Activated naive CD4-positive, alpha-beta T cell treated with anti-CD3 and anti-CD28 coated beads for 36 hours (primary cell): ENCODE data around the gene R3HDM2. TPM values are rescaled to one million over a fixed set of nuclear protein-coding genes. Genes with fewer than 3 reads are reported as not detected.

Source experiments
- CTCF ChIA-PET: fragments of 350-600 bp; sonication (Branson Sonifier 250); formaldehyde crosslinking; loops from one replicate; lab custom pipeline; 2021; ENCODE audit warnings: antibody characterized with exemption; lab: Charles Lee
- DNase-seq: peaks from one replicate; pipeline ENCODE4 v3.0.0-alpha.2; 2020
- H3K27ac Mint-ChIP-seq: one replicate; pipeline ENCODE4 v1.8.0; 2021; ENCODE audit warnings: mild to moderate bottlenecking, mixed read lengths
- H3K27me3 Mint-ChIP-seq: one replicate; pipeline ENCODE4 v1.8.0; 2021; ENCODE audit warnings: low read depth, mixed read lengths
- H3K36me3 Mint-ChIP-seq: one replicate; pipeline ENCODE4 v1.8.0; 2021; ENCODE audit warnings: low read depth, mixed read lengths
- H3K4me1 Mint-ChIP-seq: one replicate; pipeline ENCODE4 v1.8.0; 2021; ENCODE audit warnings: low read depth, mixed read lengths
- H3K4me3 Mint-ChIP-seq: one replicate; pipeline ENCODE4 v1.8.0; 2021; ENCODE audit warnings: mild to moderate bottlenecking, moderate library complexity, mixed read lengths
- H3K9me3 Mint-ChIP-seq: one replicate; pipeline ENCODE4 v1.8.0; 2021; ENCODE audit warnings: mixed read lengths
- intact Hi-C: fragments of 100-400 bp; cut with micrococcal nuclease; formaldehyde crosslinking; loops from one replicate; pipeline ENCODE4 v1.15.1; 2023
- total RNA-seq, 2 experiments: library from RNA; stranded (reverse); gene quantifications; one replicate each; pipeline ENCODE4 v1.2.3, GENCODE V29; 2021

R3HDM2 gene
- total RNA-seq, 2 experiments from 2014 or later: 42.2 to 44.8 TPM

- Mint-ChIP-seq H3K4me1 (peaks cover 1% of the 10 kb centered on the region), H3K27me3 (peaks cover 3% of the 10 kb centered on the region), H3K4me3 (peak overlapping the region; percentile 1), H3K36me3 (peaks cover 1% of the 10 kb centered on the region), H3K9me3 (no peaks in the 10 kb centered on the region), H3K27ac (no peak overlapping the region)
- intact Hi-C loops: no loop called here
- CTCF ChIA-PET: interaction anchor here (1.1 to 2.9 kb wide), 3 partner anchors 12 to 35 kb away, joined by 3 to 19 read pairs (median 6); no protein-coding TSS in a partner anchor
- DNase-seq: no peak
Measured at GRCh38 chr12:57248934-57249742, 181.7 kb downstream of the R3HDM2 start.

GRCh38 chr12:57247041-57247440, 183.8 kb downstream of the R3HDM2 start:
- intact Hi-C loops: no loop called here
- CTCF ChIA-PET: interaction anchor here (1.0 to 1.1 kb wide), 2 partner anchors 32 to 210 kb away, joined by 3 to 5 read pairs; no protein-coding TSS in a partner anchor

DNA sequence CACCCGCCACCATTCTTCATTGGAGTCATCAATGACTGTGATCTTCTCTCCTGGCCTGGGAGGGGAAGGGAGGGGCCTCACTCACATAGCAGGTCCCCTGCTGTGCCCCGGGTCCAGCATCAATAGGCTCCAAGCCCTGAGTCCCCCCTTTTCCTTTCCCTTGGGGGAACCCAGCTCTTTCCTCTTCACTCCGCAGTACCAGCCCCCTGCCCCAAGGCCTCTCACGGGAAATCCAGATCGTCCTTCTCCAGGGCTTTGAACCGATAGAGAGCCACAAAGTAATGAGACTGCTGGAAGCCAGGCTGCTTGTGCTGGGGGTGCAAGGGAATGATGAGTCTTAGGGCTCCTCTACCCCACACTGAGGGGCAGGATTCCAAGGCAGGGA, 186.5 kb downstream of the R3HDM2 start:
- H3K9me3 Mint-ChIP-seq: no peaks in the 10 kb centered on the region
- peaks cover 34% of the 10 kb centered on the region for H3K4me1 Mint-ChIP-seq
- no peak for DNase-seq
- intact Hi-C loops: loop anchor here (5.0 kb wide), 3 partner anchors 177 to 498 kb away; partner anchors contain the start of gene ZBTB39
- H3K36me3 Mint-ChIP-seq: no peaks in the 10 kb centered on the region
- H3K27me3 Mint-ChIP-seq: peaks cover 32% of the 10 kb centered on the region
- H3K4me3 Mint-ChIP-seq: no peak overlapping the region
- H3K27ac Mint-ChIP-seq: no peak overlapping the region
- CTCF ChIA-PET: interaction anchor here (0.8 to 10.0 kb wide), 12 partner anchors 15 to 212 kb away, joined by 3 to 333 read pairs (median 10); partner anchors contain the start of genes INHBE, NXPH4 and SHMT2

More at GRCh38 chr12:57247041-57247440, 183.8 kb downstream of the R3HDM2 start:
- H3K4me1 Mint-ChIP-seq: peaks cover 16% of the 10 kb centered on the region
- peaks cover 14% of the 10 kb centered on the region for H3K27me3 Mint-ChIP-seq
- H3K9me3 Mint-ChIP-seq: no peaks in the 10 kb centered on the region
- no peak overlapping the region for H3K27ac Mint-ChIP-seq
- H3K36me3 Mint-ChIP-seq: no peaks in the 10 kb centered on the region
- no peak overlapping the region for H3K4me3 Mint-ChIP-seq
- no peak for DNase-seq

DNA sequence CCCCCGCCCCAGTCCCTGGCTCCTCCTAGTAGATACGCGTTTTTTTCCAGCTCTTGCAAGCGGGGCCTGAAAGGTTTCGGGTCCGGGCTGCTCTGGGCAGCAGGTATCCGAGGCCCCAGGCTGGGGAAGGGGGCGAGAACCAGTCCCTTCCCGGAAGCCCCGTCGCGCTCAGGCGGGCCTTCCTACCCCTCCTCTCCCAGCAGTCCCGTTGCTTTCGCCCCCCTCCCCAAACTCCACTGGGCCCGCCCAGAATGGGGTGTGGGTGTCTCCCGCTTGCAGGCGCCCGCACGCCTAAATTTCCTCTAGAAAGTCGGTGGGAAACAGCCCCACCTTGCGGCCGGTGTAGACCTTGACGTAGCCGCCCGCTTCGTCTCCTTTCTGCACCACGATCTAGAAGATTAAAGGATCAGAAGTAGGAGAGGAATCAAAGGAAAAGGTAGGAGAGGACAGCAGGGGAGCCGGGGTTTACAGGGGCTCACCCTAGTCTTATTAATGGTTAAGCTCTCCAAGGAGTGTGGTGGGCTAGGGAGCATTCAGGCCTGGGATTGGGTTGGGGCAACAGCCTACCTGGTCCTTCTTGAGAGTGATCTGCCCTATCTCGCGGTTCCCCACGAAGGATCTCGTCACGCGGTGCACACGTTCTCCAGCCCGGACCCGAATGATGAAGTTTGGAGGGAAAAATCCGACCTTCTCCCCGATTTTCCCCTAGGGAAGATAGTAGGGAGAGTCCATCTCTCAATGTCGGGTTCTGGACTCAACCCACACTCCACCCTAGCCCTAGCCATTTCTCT, 187.1 kb downstream of the R3HDM2 start:
- Mint-ChIP-seq H3K27ac (no peak overlapping the region), H3K4me1 (peaks cover 37% of the 10 kb centered on the region), H3K9me3 (no peaks in the 10 kb centered on the region), H3K4me3 (peak overlapping the region; percentile 59), H3K36me3 (no peaks in the 10 kb centered on the region), H3K27me3 (peaks cover 35% of the 10 kb centered on the region)
- intact Hi-C loops: loop anchor here (1.0 to 5.0 kb wide), 8 partner anchors 30 to 499 kb away; partner anchors contain the start of genes GLI1 and ZBTB39
- CTCF ChIA-PET: interaction anchor here (0.8 to 10.0 kb wide), 24 partner anchors 8 to 234 kb away, joined by 3 to 333 read pairs (median 6); partner anchors contain the start of genes GLI1, INHBE, NXPH4 and SHMT2
- DNase-seq: peak; percentile 92

GRCh38 chr12:57242691-57243454, 188.0 kb downstream of the R3HDM2 start:
- Mint-ChIP-seq H3K4me1 (peaks cover 40% of the 10 kb centered on the region), H3K27me3 (peaks cover 39% of the 10 kb centered on the region), H3K9me3 (no peaks in the 10 kb centered on the region), H3K4me3 (peak overlapping the region; percentile 59), H3K36me3 (no peaks in the 10 kb centered on the region), H3K27ac (no peak overlapping the region)
- DNase-seq: peak; percentile 82
- CTCF ChIA-PET: interaction anchor here (0.8 to 10.0 kb wide), 26 partner anchors 9 to 234 kb away, joined by 3 to 333 read pairs (median 6); partner anchors contain the start of genes GLI1, INHBE, NXPH4 and SHMT2
- intact Hi-C loops: loop anchor here (1.0 to 5.0 kb wide), 8 partner anchors 30 to 499 kb away; partner anchors contain the start of genes GLI1 and ZBTB39

- Mint-ChIP-seq H3K4me1 (peaks cover 45% of the 10 kb centered on the region), H3K9me3 (no peaks in the 10 kb centered on the region), H3K36me3 (no peaks in the 10 kb centered on the region), H3K4me3 (no peak overlapping the region), H3K27me3 (peaks cover 44% of the 10 kb centered on the region), H3K27ac (no peak overlapping the region)
- intact Hi-C loops: loop anchor here (2.0 to 5.0 kb wide), 5 partner anchors 38 to 500 kb away; partner anchors contain the start of genes GLI1 and ZBTB39
- CTCF ChIA-PET: interaction anchor here (0.8 to 10.0 kb wide), 25 partner anchors 9 to 235 kb away, joined by 3 to 333 read pairs (median 6); partner anchors contain the start of genes GLI1, INHBE, NXPH4 and SHMT2
- DNase-seq: no peak
Measured at GRCh38 chr12:57242329-57242690, 188.5 kb downstream of the R3HDM2 start.

DNA sequence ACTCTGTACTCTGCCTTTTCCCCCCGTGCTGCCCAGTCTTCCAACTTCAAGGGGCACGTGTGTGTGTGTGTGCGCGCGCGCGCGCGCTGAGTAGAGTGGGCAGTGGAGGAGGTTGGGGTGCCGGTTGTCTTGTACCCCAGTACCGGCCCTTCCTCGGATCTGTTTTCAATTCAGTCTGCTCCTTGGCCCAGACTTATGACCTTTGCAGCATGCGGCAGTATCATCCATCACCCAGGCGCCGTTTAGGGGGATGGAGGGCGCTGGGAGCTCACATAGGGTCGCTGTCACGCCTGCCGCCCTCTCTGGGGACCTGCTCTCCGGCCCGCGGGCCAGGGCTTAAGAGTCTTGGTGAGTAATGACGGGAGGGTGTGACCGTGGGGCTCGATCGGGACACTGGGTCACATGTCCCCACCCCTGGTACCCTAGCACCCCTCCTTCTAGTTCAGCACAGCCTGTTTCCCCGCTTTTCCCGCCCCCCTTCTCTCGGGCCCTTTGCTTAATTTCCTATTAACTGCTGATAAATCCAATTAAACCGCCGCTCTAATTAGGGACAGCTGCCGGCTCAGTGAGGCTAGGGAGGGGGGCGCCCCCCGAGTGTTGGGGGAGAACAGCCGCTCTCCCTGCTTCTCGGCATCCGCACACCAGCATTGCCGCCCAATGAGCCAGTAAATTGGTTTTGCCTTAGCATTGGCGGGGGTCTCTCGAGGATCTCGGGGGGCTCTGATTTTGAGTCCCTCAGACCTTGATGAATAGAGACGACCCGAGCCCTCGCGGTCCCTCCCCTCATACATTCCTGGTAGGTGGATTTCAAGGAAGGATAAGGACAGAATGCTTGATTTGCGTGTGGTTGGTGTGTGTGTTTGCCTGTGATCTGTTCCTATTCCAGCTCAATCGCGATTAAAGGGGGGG, 189.2 kb downstream of the R3HDM2 start:
- no peak for DNase-seq
- Mint-ChIP-seq H3K4me1 (peaks cover 51% of the 10 kb centered on the region), H3K27ac (no peak overlapping the region), H3K27me3 (peaks cover 50% of the 10 kb centered on the region), H3K9me3 (no peaks in the 10 kb centered on the region), H3K4me3 (peak overlapping the region; percentile 16), H3K36me3 (no peaks in the 10 kb centered on the region)
- intact Hi-C loops: loop anchor here (1.0 to 5.0 kb wide), 8 partner anchors 39 to 553 kb away; partner anchors contain the start of genes GLI1, LRP1, PTGES3 and STAT6
- CTCF ChIA-PET: interaction anchor here (1.1 to 10.0 kb wide), 18 partner anchors 10 to 228 kb away, joined by 3 to 333 read pairs (median 10); partner anchors contain the start of genes GLI1, INHBE, NXPH4 and SHMT2

- Mint-ChIP-seq H3K9me3 (no peaks in the 10 kb centered on the region), H3K36me3 (peaks cover 1% of the 10 kb centered on the region), H3K27ac (peak overlapping the region; percentile 82), H3K4me3 (peak overlapping the region; percentile 93), H3K4me1 (peaks cover 58% of the 10 kb centered on the region), H3K27me3 (peaks cover 55% of the 10 kb centered on the region)
- CTCF ChIA-PET: interaction anchor here (1.6 to 10.0 kb wide), 5 partner anchors 11 to 236 kb away, joined by 5 to 333 read pairs (median 24); partner anchors contain the start of genes NXPH4, SHMT2 and STAC3
- intact Hi-C loops: loop anchor here (1.0 to 5.0 kb wide), 6 partner anchors 113 to 552 kb away; partner anchors contain the start of genes LRP1, PTGES3, STAT6 and ZBTB39
- peak; percentile 34 for DNase-seq
Measured at GRCh38 chr12:57240926-57241401, 189.9 kb downstream of the R3HDM2 start.

GRCh38 chr12:57240066-57240921, 190.5 kb downstream of the R3HDM2 start:
- peak overlapping the region; percentile 93 for H3K4me3 Mint-ChIP-seq
- no peaks in the 10 kb centered on the region for H3K9me3 Mint-ChIP-seq
- CTCF ChIA-PET: interaction anchor here (0.6 to 10.0 kb wide), 11 partner anchors 11 to 237 kb away, joined by 3 to 333 read pairs (median 3); partner anchors contain the start of genes INHBE, NXPH4, SHMT2 and STAC3
- peaks cover 3% of the 10 kb centered on the region for H3K36me3 Mint-ChIP-seq
- peak; percentile 83 for DNase-seq
- peak overlapping the region; percentile 82 for H3K27ac Mint-ChIP-seq
- peaks cover 61% of the 10 kb centered on the region for H3K4me1 Mint-ChIP-seq
- intact Hi-C loops: loop anchor here (2.0 to 5.0 kb wide), 5 partner anchors 129 to 551 kb away; partner anchors contain the start of genes PTGES3, STAT6 and ZBTB39
- H3K27me3 Mint-ChIP-seq: peaks cover 55% of the 10 kb centered on the region
